AG04450 (cell line): ENCODE measurements around the gene CLP1. TPM values are rescaled to one million over a fixed set of nuclear protein-coding genes. Genes with fewer than 3 reads are reported as not detected.
"Not testable (repeated sequence)": the region's sequence is repeated elsewhere in the genome, so short reads cannot be mapped to it uniquely, and the experiment has no call there.

Experiments used
- CTCF ChIA-PET: fragments of 300-600, 350-600 bp; formaldehyde crosslinking; extraction: SDS; loops from one replicate; lab custom pipeline; 2022; ENCODE audit warnings: antibody characterized with exemption, inconsistent platforms; lab: Charles Lee
- POLR2A ChIA-PET: fragments of 350-600 bp; formaldehyde crosslinking; extraction: SDS; loops from one replicate; lab custom pipeline; 2021; ENCODE audit warnings: antibody characterized with exemption, inconsistent platforms; lab: Yijun Ruan, JAX
- DNase-seq: peaks from one replicate; pipeline ENCODE4 v3.0.0-alpha.2; 2011; ENCODE audit warnings: low read depth, low spot score
- H3K27ac ChIP-seq: one replicate; pipeline ENCODE4 v1.5.1; 2012; ENCODE audit warnings: low read depth, low read length, control low read depth
- H3K27me3 ChIP-seq: one replicate; pipeline ENCODE4 v1.6.0; 2012; ENCODE audit warnings: low read length; ENCODE audit not compliant: control insufficient read depth, insufficient read depth
- H3K4me3 ChIP-seq: 2 replicates; pipeline ENCODE4 v1.5.1; 2011; ENCODE audit warnings: mild to moderate bottlenecking, low read depth, low read length, control low read depth
- H3K9me3 ChIP-seq: 2 replicates; pipeline ENCODE4 v1.5.1; 2012; ENCODE audit warnings: low read length; ENCODE audit not compliant: control insufficient read depth, insufficient read depth
- CTCF ChIP-seq: IDR thresholded peaks from 2 replicates; pipeline ENCODE4 v1.5.1; 2011; ENCODE audit warnings: low read depth, low read length, control low read depth, inconsistent platforms
- polyA plus RNA-seq: library from polyadenylated mRNA; depleted of rRNA; stranded (reverse); fragments of >200 nt; gene quantifications from 2 replicates; pipeline ENCODE4 v1.2.3, GENCODE V29; 2011

Gene CLP1
- polyA plus RNA-seq, 1 experiment = 17.7 TPM

GRCh38 chr11:57698843-57699365 is 41.3 kb downstream of the CLP1 start:
- Histone ChIP-seq H3K27me3 (no peaks in the 10 kb centered on the region), H3K27ac (no peak overlapping the region), H3K9me3 (no peaks in the 10 kb centered on the region), H3K4me3 (no peak overlapping the region)
- DNase-seq = no peak
- ChIA-PET CTCF (interaction anchor here (0.8 kb wide), 1 partner anchor 102 kb away, joined by 3 read pairs; no protein-coding TSS in a partner anchor), POLR2A (no interaction called here)
- no peak for TF ChIP-seq CTCF

GRCh38 chr11:57699813-57700212 is 42.3 kb downstream of the CLP1 start:
- ChIA-PET POLR2A (no interaction called here), CTCF (no interaction called here)
- no peak for TF ChIP-seq CTCF
- DNase-seq = no peak
- no peak overlapping the region for H3K27ac ChIP-seq
- H3K9me3 ChIP-seq = no peaks in the 10 kb centered on the region
- no peaks in the 10 kb centered on the region for H3K27me3 ChIP-seq
- no peak overlapping the region for H3K4me3 ChIP-seq

GRCh38 chr11:57700425-57700824 is 42.9 kb downstream of the CLP1 start:
- H3K27ac ChIP-seq = no peak overlapping the region
- ChIA-PET POLR2A (no interaction called here), CTCF (no interaction called here)
- H3K4me3 ChIP-seq = no peak overlapping the region
- no peaks in the 10 kb centered on the region for H3K27me3 ChIP-seq
- TF ChIP-seq CTCF = no peak
- DNase-seq = no peak
- no peaks in the 10 kb centered on the region for H3K9me3 ChIP-seq

GRCh38 chr11:57703341-57703740 is 45.8 kb downstream of the CLP1 start:
- H3K9me3 ChIP-seq = no peaks in the 10 kb centered on the region
- ChIA-PET POLR2A (interaction anchor here (0.7 kb wide), 1 partner anchor 9 kb away, joined by 3 read pairs; the partner anchor contains the start of gene TMX2), CTCF (interaction anchor here (0.6 to 2.5 kb wide), 3 partner anchors 59 to 820 kb away, joined by 5 to 13 read pairs (median 7); no protein-coding TSS in a partner anchor)
- H3K27me3 ChIP-seq = no peaks in the 10 kb centered on the region
- DNase-seq = no peak
- H3K27ac ChIP-seq = no peak overlapping the region
- no peak overlapping the region for H3K4me3 ChIP-seq
- no peak for TF ChIP-seq CTCF

- TF ChIP-seq CTCF = no peak
- CTCF ChIA-PET = interaction anchor here (1.4 kb wide), 1 partner anchor 36 kb away, joined by 6 read pairs; no protein-coding TSS in a partner anchor
- Histone ChIP-seq H3K27ac (no peak overlapping the region), H3K4me3 (no peak overlapping the region), H3K9me3 (no peaks in the 10 kb centered on the region), H3K27me3 (no peaks in the 10 kb centered on the region)
- DNase-seq = no peak
- POLR2A ChIA-PET = no interaction called here
These were observed 47.4 kb downstream of the CLP1 start for GRCh38 chr11:57704932-57705331.

GRCh38 chr11:57705432-57705831 is 47.9 kb downstream of the CLP1 start:
- H3K9me3 ChIP-seq, DNase-seq, POLR2A ChIA-PET, H3K4me3 ChIP-seq, H3K27ac ChIP-seq, H3K27me3 ChIP-seq: not testable (repeated sequence)
- CTCF ChIA-PET = interaction anchor here (1.4 kb wide), 1 partner anchor 37 kb away, joined by 6 read pairs; no protein-coding TSS in a partner anchor
